HuH-7.5 (cell line): ENCODE measurements around the gene SGMS1.
"Not testable (repeated sequence)": the region's sequence is repeated elsewhere in the genome, so short reads cannot be mapped to it uniquely, and the experiment has no call there.

Experiments
- DNase-seq: peaks from one replicate; pipeline ENCODE4 v3.0.0; 2011; ENCODE audit warnings: low spot score

Gene SGMS1

GRCh38 chr10:50556237-50557120 lies 67.3 kb downstream of the SGMS1 start:
- no peak for DNase-seq

- DNase-seq, result no peak
Observed at GRCh38 chr10:50554995-50555568, 68.7 kb downstream of the SGMS1 start.

DNA sequence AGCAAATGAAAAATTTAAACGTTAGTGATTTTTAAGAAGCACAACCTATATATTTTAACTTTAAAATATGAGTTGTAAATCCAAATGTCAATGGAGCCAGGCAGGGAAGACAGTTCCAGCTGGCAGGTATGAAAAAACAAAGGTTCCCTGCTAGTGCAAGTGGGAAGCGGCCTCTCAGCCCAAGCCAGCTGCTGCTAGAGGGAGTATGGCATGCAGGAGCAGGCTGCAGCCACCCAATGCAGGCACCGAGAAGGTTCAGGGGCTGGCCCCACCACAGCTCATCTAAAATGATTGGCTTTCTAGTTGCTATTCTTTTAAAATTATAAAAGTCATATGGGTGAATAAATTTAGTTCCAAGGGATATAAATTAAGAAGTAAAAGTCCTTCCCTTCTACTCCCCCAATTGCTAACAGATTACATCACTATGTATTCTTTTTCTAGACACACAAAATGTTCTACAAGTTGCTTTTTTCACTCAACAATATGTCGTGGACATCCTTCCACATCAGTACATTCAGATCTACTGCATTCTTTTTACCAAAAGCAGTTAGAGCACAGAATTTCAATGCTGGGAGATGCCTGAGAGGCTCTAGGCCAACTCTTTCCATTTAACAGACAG lies 69.3 kb downstream of the SGMS1 start:
- DNase-seq, result no peak

DNA sequence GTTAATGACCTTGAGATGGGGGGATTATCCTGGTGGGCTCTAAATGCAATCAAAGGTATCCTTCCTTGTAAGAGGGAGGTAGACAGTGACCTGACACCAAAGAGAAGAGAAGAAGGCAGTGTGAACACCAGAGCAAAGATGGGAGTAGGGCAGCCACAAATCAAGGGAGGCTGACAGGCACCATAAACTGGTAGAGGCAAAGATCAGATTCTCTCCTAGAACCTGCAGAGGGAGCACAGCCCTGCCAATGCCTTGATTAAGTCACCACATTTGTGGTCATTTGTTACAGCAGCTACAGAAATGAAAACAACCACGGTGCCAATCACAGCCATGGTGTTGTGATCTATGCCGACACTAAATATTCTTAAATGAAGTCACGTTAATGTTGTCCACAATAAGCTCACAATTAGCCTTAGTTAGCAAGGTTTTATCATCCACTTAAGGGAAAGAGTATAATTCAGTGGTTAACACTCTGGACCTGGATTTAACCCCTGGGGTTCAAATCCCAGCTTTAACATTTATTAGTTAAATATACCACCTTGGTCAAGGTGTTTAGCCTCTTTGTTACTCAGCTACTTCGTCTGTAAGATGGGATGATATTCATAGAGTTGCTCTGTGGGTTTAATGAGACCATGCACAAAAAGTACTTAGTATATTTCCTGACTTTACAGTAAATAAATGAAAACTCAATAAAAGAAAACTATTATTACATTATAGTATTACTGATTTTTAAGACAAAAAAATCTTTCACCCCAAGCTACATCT lies 70.8 kb downstream of the SGMS1 start:
- no peak for DNase-seq

DNA sequence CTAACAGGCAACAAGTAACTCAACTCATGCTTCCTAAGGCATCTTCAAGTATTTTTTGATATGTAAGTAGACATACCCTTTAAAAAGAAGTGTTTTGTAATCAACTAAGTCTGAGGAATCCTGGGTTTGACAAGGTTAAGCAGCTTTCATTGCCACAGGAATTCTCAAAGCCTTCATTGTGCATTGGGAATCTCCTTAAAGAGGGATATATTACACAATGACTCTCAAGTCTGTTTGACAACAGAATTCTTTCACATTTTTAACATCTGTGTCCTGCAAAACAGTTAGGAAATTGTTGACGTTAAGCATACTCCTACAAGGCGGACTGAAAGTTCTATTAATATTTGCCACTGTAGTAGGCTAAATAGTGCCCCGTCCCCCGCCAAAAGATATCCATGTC lies 71.4 kb downstream of the SGMS1 start:
- DNase-seq, result no peak

DNA sequence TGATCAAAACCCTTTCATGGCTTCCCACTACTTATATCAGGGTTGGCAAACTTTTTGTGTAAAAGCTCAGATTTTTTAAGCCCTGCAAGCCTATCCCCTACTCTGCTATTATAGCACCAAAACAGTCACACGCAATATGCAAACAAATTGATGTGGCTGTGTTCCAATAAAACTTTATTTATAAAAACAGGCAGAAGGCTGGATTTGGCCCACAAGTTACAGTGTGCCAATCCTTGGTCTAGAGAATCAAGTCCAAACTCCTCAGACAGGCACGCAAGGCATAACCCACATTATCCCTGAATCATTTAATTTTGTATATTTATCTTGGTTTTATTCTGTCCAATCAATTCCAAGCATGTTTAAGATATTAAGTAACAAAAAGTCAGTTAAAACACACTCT lies 71.9 kb downstream of the SGMS1 start:
- DNase-seq, result no peak

GRCh38 chr10:50550291-50550839 lies 73.4 kb downstream of the SGMS1 start:
- DNase-seq, result no peak

GRCh38 chr10:50549186-50549585 lies 74.6 kb downstream of the SGMS1 start:
- not testable (repeated sequence) for DNase-seq

GRCh38 chr10:50548481-50548880 lies 75.3 kb downstream of the SGMS1 start:
- DNase-seq, result not testable (repeated sequence)

GRCh38 chr10:50546287-50546686 lies 77.5 kb downstream of the SGMS1 start:
- DNase-seq, result not testable (repeated sequence)

DNA sequence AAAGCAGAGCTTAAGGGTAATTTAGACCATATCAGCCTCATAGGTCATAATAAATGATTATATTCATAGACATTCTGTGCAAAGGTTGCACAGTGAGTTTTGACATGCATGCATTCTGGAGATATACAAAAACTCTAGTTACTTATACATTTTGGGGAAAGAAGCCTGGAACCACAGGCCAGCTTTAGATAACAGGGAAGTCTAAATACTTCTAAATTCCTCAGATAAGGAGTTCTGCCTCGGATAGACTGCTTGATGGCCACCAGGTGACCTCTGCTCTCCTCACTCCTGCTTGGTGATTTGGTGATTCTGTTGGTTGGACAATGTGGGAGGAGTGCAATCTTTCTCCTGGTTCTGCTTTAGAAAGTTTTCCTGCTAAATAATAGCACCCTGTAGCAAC lies 77.9 kb downstream of the SGMS1 start:
- no peak for DNase-seq

GRCh38 chr10:50544857-50545429 lies 78.8 kb downstream of the SGMS1 start:
- DNase-seq, result no peak

- no peak for DNase-seq
Observed at GRCh38 chr10:50544095-50544856, 79.5 kb downstream of the SGMS1 start.

DNA sequence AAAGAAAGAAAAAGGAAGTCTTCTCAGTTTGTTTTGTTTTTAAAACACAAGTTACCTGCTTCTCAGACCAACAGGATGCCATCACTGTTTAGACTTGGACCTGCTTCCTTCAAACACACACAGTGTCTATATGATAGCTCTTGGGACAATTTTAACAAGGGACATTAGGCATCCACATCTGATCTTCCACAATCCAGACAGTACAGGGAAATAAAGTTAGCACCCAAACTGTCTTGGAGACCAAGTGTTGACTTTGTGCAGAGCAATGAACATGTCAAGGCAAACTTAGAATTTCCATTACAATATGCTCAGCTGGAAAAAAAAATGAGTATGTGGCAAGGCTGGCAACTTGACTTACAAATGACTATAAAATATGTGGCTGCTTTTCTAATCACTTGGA lies 80.9 kb downstream of the SGMS1 start:
- no peak for DNase-seq

DNA sequence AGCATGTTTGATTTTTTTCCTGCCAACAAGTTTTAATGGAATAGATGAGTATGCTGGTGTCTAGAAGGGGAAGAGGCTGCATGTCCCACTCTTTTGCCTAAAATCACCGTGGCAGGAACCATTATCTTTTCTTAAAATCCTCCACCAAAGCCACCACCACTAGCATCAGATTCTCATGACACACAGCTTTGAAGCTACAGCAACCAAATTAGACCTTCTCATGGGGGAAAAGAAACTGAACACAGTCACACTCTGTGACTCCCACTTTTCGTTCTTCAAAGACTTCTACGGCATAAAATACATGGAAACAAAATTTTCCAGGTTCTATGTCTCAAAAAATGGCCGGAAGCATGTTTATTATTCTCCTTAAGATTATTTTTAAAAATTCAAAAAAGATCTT lies 81.8 kb downstream of the SGMS1 start:
- no peak for DNase-seq

DNA sequence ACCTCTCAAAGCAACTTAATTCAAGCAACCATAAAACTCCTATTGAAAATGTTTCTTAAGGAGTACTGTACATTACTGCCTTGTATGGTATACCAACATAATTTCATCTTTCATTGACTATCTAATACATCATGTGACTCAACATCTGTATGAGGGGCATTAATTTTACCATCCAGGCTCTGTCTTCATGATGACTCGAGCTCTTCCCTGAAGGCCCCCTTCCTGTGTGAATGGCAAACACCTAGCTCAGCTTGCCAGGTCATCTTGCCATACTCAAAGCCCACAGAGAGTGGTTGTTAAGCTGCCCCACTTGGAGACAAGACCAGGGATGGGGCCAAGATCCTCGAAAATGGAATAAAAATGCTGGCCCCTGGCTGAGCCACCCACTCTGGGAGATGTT lies 82.4 kb downstream of the SGMS1 start:
- no peak for DNase-seq

GRCh38 chr10:50540826-50541122 lies 83.0 kb downstream of the SGMS1 start:
- no peak for DNase-seq

GRCh38 chr10:50540069-50540825 lies 83.5 kb downstream of the SGMS1 start:
- no peak for DNase-seq

GRCh38 chr10:50538555-50539398 lies 85.0 kb downstream of the SGMS1 start:
- no peak for DNase-seq
